GM18951 (cell line): Measurements from ENCODE around the gene MRPL46.
"Not testable (repeated sequence)": the region's sequence is repeated elsewhere in the genome, so short reads cannot be mapped to it uniquely, and the experiment has no call there.

Source experiments
- POLR2A ChIP-seq: IDR thresholded peaks from 4 replicates; pipeline ENCODE4 v1.6.1; 2011; ENCODE audit warnings: mild to moderate bottlenecking; ENCODE audit not compliant: insufficient read length, insufficient read depth; ENCODE audit errors: extremely low read depth
- in situ Hi-C: fragments of 300-500 bp; cut with MboI; formaldehyde crosslinking; loops from one replicate; pipeline ENCODE4 v1.12.0; 2022; ENCODE audit warnings: low sequenced_read_pairs, mixed read lengths, inconsistent platforms; ENCODE audit not compliant: unreplicated experiment

The MRPL46 gene

GRCh38 chr15:88490036-88490435 is 22.8 kb upstream of the MRPL46 start:
- no peak for TF ChIP-seq POLR2A
- in situ Hi-C loops, result no loop called here

GRCh38 chr15:88489321-88489720 is 22.1 kb upstream of the MRPL46 start:
- TF ChIP-seq POLR2A, result no peak
- in situ Hi-C loops, result no loop called here

DNA sequence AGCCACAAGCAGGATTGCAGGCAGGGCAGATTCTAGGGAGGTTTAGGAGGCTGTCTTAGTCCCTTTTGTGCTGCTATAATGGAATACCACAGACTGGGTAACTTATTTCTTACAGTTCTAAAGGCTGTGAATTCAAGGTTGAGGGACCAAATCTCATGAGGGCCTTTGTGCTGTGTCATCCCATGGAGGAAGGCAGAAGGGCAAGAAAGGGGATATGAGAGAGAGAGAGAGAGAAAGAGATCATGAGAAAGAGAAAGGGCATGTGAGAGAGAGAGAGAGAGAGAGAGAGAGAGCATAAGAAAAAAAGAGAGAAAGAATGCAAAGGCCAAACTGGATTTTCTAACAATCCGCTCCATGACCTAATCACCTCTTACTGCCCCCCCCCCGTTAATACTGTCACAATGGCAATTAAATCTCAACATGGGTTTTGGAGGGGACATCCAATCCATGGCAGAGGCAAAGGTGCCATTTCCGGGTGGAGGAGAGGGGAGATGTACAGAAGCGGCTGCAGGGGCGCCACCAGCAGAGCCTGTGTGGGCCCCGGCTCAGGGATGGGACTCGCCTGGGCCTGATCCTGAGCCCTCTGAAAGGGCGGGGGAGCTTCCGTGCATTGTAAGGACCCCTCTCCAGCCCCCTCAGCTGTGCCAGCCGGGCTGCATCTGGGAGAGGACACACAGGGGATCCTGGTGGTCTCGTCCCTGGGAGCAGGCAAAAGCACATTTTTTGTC is 20.8 kb upstream of the MRPL46 start:
- in situ Hi-C loops, result no loop called here
- TF ChIP-seq POLR2A, result no peak

GRCh38 chr15:88487178-88487795 is 20.1 kb upstream of the MRPL46 start:
- in situ Hi-C loops, result no loop called here

DNA sequence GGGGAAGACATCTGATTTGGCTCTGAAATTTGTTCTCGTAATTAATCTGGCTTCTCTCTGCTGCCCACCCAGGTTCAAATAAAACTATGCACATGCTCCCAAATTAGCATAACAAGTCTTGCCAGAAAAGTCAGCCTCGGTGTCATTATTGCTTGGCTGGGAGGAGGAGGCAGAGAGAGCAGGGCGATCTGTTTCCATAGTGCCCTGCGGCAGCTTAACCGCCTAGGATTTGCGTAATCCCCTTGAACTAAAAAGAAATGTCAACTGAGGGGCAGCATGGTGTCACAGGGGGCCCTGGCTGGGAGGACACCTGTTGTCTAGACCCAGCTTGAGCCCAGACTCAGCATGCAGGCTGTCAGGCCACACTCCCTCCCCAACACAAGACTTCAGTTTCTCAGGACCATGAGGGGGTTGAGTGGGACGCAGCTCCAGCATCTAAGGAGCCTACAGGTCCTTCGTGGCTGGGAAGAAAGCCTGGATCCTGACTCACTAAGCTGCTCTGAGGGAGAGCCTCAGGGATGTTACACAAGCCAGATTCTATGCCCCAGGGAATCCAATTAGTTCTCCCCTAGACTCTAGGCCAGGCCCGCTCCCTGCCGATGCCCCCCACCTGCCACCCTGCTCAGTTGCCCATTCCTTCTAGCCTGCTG is 17.6 kb upstream of the MRPL46 start:
- TF ChIP-seq POLR2A, result no peak
- in situ Hi-C loops, result no loop called here

More at GRCh38 chr15:88487178-88487795, 20.1 kb upstream of the MRPL46 start:
- no peak for TF ChIP-seq POLR2A

- no peak for TF ChIP-seq POLR2A
- in situ Hi-C loops, result no loop called here
These were observed 15.1 kb upstream of the MRPL46 start for GRCh38 chr15:88482263-88482662.

GRCh38 chr15:88480981-88481380 is 13.8 kb upstream of the MRPL46 start:
- in situ Hi-C loops, result no loop called here
- TF ChIP-seq POLR2A, result no peak

DNA sequence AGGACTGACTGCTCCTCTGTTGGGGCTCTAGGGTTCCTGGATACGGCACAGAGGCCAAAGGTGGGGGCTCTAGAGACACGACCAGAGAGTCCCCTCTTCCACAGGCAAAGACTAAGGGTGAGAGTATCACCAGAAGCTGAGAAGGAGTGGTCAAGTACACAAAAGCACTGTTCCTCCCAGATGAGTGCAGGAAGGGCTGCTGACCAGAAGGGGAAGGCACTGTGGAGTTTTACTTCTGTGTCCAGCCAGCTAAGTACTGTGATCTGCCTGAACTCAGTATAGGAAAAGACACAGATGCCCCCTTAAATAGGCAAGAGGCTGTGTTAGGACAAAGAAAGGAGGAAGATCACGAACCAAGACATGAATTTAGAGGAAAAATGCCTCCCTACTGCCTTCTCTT is 12.0 kb upstream of the MRPL46 start:
- no peak for TF ChIP-seq POLR2A
- in situ Hi-C loops, result no loop called here

GRCh38 chr15:88477904-88478303 is 10.7 kb upstream of the MRPL46 start:
- no peak for TF ChIP-seq POLR2A
- in situ Hi-C loops, result no loop called here

GRCh38 chr15:88477126-88477525 is 9.9 kb upstream of the MRPL46 start:
- in situ Hi-C loops, result no loop called here
- TF ChIP-seq POLR2A, result no peak

DNA sequence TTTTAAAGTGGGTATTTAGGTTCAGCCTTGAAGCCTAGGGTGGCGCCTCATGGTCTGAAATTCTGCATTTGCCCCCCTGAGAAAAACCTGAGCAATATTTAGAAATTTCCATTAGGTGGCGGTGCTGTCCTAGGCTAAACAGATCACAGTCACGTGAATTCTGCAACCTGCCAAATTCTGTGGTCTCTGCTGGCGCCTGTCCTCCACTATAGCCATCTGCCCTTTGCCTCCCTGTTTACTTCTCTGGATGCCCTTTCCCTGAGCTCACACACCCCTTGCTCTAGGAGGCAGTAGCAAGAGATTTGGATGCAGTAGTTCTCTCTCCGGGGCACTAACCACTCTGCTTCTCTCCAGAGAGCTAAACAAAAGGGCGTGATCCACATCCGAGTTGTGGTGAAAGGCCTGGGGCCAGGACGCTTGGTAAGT is 9.5 kb upstream of the MRPL46 start:
- TF ChIP-seq POLR2A, result no peak
- in situ Hi-C loops, result no loop called here

GRCh38 chr15:88473661-88474293 is 6.6 kb upstream of the MRPL46 start:
- in situ Hi-C loops, result not testable (repeated sequence)

- TF ChIP-seq POLR2A, result no peak
- in situ Hi-C loops, result no loop called here
These were observed 5.0 kb upstream of the MRPL46 start for GRCh38 chr15:88472225-88472624.

DNA sequence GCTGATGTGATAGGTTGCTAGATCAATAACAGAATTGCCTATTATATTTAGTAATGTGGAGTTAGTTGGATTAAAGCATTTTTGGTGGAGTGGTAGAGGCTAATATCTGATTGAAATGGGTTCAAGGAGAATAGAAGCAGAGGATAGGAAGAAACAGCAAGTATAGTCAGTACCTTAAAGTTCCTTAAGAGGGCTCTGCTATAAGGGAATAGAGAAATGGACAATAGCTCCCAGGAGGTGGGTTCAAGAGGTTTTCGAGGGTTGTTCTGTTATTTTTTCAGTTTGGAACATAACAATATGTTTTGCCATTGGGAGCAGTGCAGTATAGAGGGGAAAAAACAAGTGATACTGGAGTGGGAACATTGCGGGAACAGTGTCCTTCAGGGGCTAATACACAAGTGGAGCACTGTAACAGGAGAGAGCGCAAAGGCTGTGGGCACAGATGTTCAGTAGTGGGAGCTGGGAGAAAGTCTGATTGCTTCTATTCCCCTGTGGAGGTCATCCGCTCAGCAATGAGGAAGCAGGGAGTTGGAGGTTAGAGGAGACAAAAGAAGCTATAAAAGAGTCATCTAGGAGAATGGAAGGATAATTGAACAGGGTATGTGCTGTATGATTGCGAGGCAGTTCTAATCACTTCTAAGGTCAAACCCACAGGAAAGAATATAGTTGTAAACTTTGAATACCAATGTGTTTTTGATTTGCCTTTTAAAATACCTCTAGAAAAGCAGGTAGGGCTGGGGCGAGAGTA is 3.6 kb upstream of the MRPL46 start:
- in situ Hi-C loops, result no loop called here
- no peak for TF ChIP-seq POLR2A
